Stimulated activated CD4-positive, alpha-beta T cell treated with anti-CD3 and anti-CD28 coated beads, Interleukin-2, amount 100 ng/mL, for 48 hours (primary cell): ENCODE results near the gene TMEM169.
"Not testable (repeated sequence)": the region's sequence is repeated elsewhere in the genome, so short reads cannot be mapped to it uniquely, and the experiment has no call there.

Experiments
- DNase-seq, 2 donors: peaks; one replicate each; pipeline ENCODE4 v3.0.0-alpha.2; 2020

TMEM169 gene

GRCh38 chr2:216134958-216135541 lies 53.3 kb downstream of the TMEM169 start:
- no peak for DNase-seq

- DNase-seq, result no peak
These were observed 58.2 kb downstream of the TMEM169 start for GRCh38 chr2:216139884-216140283.

- not testable (repeated sequence) for DNase-seq
These were observed 59.8 kb downstream of the TMEM169 start for GRCh38 chr2:216141516-216141915.

DNA sequence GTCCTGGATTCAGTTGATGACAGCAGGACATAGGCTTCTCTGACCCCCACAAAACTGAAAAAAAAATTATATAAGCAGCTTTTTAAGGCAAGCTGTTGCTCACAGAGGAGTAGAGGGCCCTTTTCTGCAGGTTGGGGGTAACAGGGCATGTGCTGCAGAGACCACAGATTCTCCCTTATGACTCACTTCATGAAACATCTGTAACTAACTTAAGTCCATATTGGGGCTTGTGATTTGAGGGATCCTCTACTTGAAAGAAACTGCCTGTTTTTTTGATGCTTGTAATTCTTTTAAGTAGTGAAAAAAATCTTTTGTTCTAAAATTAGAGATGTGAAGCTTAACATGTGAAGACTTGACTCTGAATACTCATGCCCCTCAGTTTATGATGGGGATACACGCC lies 60.8 kb downstream of the TMEM169 start:
- DNase-seq, result no peak

- DNase-seq, result no peak
These were observed 62.7 kb downstream of the TMEM169 start for GRCh38 chr2:216144372-216144771.

- DNase-seq, result no peak
These were observed 63.1 kb downstream of the TMEM169 start for GRCh38 chr2:216144857-216145256.

DNA sequence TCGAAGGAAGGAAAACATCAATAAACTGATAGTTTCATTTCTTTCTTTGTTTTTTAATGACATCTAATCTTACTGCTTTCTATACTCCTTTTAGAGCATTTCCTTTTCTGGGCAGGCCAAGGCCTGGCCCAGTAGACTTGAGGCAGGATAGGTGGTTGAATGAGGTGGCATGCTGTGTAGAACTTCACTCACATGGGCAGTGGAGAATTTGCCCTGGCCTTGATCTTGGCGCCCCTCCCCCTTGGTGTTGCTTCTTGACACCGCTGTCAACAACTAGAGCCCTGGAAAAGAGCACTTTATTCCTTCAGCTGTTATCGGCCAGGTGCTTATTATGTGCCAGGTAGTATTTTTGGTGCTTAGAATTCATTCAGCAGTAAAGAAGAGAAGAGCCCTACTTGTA lies 64.9 kb downstream of the TMEM169 start:
- no peak for DNase-seq

GRCh38 chr2:216147172-216148131 lies 65.7 kb downstream of the TMEM169 start:
- DNase-seq, result no peak

DNA sequence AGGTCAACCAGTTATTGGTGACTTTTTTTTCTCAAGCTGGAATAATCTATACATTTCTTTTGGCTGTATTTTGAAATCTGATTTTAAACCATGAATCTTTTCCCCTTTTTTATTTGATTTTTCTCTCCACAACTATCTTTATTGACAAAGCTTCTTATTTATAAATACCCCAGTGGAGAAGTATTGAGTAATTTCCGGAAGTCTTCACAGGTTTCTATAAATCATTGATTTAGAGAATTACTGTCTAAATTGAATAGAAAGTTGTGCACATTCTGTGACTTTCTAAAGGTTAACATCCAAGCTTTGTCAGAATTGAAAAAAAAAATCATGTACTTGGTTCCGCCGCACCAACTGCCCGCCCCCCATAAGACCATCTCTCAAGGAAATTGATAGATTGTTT lies 67.3 kb downstream of the TMEM169 start:
- DNase-seq, result no peak

- no peak for DNase-seq
These were observed 68.0 kb downstream of the TMEM169 start for GRCh38 chr2:216149741-216150140.

GRCh38 chr2:216151313-216152025 lies 69.8 kb downstream of the TMEM169 start:
- no peak for DNase-seq
